Measurements from ENCODE around the gene FHOD3. TPM values are rescaled to one million over a fixed set of nuclear protein-coding genes. Genes with fewer than 3 reads are reported as not detected.

Gene FHOD3
- total RNA-seq, 2 experiments from 2014 or later = not detected

- CTCF ChIA-PET = no interaction called here
- H3K4me3 Mint-ChIP-seq = no peak overlapping the region
- intact Hi-C loops (cut with micrococcal nuclease) = no loop called here
These were observed 30.9 kb downstream of the FHOD3 start for GRCh38 chr18:36328385-36328858.

DNA sequence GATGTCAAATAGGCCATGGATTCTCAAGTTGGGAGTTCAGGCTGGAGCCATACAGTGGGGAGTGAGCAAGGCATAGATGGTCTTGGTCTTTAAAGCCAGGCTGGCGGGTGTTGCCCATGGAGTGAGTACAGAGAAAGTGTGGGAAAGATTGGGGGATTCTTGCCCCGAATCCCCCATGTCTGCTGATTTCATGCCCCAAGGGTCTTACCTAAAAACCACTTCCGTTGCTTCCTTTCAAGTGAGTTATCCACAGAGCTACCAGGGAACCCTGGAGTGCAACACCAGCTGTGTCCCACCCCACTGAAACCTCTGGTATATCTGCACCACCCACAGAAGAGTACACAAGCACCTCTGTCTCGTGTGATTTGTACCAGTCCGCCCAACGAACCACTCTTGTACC, 31.4 kb downstream of the FHOD3 start:
- intact Hi-C loops (cut with micrococcal nuclease) = no loop called here
- Mint-ChIP-seq H3K36me3 (ENCODE audit: low read depth) (no peaks in the 10 kb centered on the region), H3K27me3 (ENCODE audit: low read depth) (peaks cover 23% of the 10 kb centered on the region), H3K4me1 (ENCODE audit: low read depth) (no peaks in the 10 kb centered on the region), H3K27ac (no peak overlapping the region), H3K4me3 (no peak overlapping the region), H3K9me3 (no peaks in the 10 kb centered on the region)
- no peak for DNase-seq
- CTCF ChIA-PET = no interaction called here

More at GRCh38 chr18:36328385-36328858, 30.9 kb downstream of the FHOD3 start:
- no peak for DNase-seq
- no peaks in the 10 kb centered on the region for H3K4me1 Mint-ChIP-seq (ENCODE audit: low read depth)
- peaks cover 26% of the 10 kb centered on the region for H3K27me3 Mint-ChIP-seq (ENCODE audit: low read depth)
- H3K9me3 Mint-ChIP-seq = no peaks in the 10 kb centered on the region
- H3K27ac Mint-ChIP-seq = no peak overlapping the region
- no peaks in the 10 kb centered on the region for H3K36me3 Mint-ChIP-seq (ENCODE audit: low read depth)

DNA sequence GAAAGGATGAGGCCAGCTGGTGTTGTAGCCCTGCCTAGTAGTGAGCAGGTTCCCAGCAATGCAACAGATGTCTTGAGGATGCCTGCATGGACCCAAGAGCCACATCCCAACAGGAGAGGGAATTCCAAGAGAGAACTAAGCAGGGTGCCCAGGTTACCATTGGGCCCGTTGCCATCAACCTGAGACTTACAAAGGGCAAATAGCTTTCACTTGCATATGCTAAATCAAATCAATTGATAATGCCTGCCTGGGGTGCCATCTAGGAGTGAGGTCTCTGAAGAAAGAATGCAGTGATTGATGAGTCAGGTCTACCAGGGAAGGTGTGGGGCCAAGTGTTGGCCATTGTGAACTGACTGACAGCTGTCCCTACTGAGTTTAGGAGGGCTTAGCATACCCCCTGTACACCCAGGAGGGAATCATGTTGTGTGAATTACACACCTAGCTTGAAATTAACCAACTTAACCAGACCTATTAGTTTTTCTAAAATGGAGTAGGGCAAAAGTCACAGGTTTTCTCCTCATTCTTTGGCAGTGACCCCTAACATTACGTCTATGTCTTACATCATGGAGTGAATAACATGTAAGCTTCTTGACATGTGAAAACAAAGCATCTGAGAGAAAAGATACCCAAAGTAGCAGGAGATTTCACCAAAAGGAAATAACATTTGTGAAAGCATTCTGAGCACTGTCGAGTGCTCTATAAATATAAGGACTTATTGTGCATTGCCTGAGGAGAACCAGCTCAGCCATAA, 32.3 kb downstream of the FHOD3 start:
- intact Hi-C loops (cut with micrococcal nuclease) = no loop called here
- Mint-ChIP-seq H3K36me3 (ENCODE audit: low read depth) (no peaks in the 10 kb centered on the region), H3K4me1 (ENCODE audit: low read depth) (no peaks in the 10 kb centered on the region), H3K27ac (no peak overlapping the region), H3K9me3 (no peaks in the 10 kb centered on the region), H3K27me3 (ENCODE audit: low read depth) (peaks cover 21% of the 10 kb centered on the region), H3K4me3 (no peak overlapping the region)
- CTCF ChIA-PET = no interaction called here
- no peak for DNase-seq

DNA sequence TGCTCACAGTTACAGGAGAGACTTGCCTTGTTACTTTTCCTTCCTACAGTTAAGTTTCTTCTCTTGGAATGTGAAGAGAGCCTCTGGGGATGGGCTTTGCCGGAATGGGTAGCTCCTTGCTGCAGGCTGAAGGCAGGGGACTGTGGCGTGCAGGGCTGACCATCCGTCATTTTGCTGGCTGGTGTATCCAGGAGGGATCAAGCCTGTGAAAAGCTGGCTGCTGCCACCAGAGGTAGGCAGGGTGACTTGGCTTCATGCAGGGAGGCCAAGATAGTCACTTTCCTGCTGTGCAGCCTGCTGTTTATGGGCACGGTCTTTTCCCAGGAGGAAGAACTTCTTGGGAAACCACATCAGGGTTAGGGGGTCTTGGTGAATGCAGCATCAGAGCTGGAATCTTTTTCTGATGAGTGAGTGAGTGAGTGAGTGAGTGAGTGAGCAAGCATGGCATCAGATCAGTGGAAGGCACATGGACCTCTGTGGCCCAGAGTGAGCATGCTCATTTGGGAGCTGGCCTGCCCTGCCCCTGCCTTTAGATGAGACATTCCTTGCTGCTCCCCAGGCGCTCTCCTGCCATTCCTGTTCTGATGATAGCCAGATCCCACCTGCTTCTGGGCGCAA, 33.0 kb downstream of the FHOD3 start:
- H3K27ac Mint-ChIP-seq = no peak overlapping the region
- no peaks in the 10 kb centered on the region for H3K36me3 Mint-ChIP-seq (ENCODE audit: low read depth)
- intact Hi-C loops (cut with micrococcal nuclease) = no loop called here
- peaks cover 19% of the 10 kb centered on the region for H3K27me3 Mint-ChIP-seq (ENCODE audit: low read depth)
- H3K4me1 Mint-ChIP-seq (ENCODE audit: low read depth) = no peaks in the 10 kb centered on the region
- no peaks in the 10 kb centered on the region for H3K9me3 Mint-ChIP-seq
- CTCF ChIA-PET = no interaction called here
- no peak for DNase-seq
- no peak overlapping the region for H3K4me3 Mint-ChIP-seq

GRCh38 chr18:36331521-36331971, 34.0 kb downstream of the FHOD3 start:
- CTCF ChIA-PET = no interaction called here
- intact Hi-C loops (cut with micrococcal nuclease) = no loop called here
- no peaks in the 10 kb centered on the region for H3K4me1 Mint-ChIP-seq (ENCODE audit: low read depth)
- H3K27ac Mint-ChIP-seq = no peak overlapping the region
- no peak overlapping the region for H3K4me3 Mint-ChIP-seq
- no peaks in the 10 kb centered on the region for H3K9me3 Mint-ChIP-seq
- DNase-seq = no peak
- peaks cover 17% of the 10 kb centered on the region for H3K27me3 Mint-ChIP-seq (ENCODE audit: low read depth)
- H3K36me3 Mint-ChIP-seq (ENCODE audit: low read depth) = no peaks in the 10 kb centered on the region

GRCh38 chr18:36333414-36333813, 35.9 kb downstream of the FHOD3 start:
- DNase-seq = no peak
- no peaks in the 10 kb centered on the region for H3K4me1 Mint-ChIP-seq (ENCODE audit: low read depth)
- H3K4me3 Mint-ChIP-seq = no peak overlapping the region
- H3K36me3 Mint-ChIP-seq (ENCODE audit: low read depth) = no peaks in the 10 kb centered on the region
- CTCF ChIA-PET = no interaction called here
- intact Hi-C loops (cut with micrococcal nuclease) = no loop called here
- peaks cover 12% of the 10 kb centered on the region for H3K27me3 Mint-ChIP-seq (ENCODE audit: low read depth)
- H3K27ac Mint-ChIP-seq = no peak overlapping the region
- no peaks in the 10 kb centered on the region for H3K9me3 Mint-ChIP-seq

GRCh38 chr18:36334798-36335197, 37.3 kb downstream of the FHOD3 start:
- CTCF ChIA-PET = interaction anchor here (0.6 kb wide), 1 partner anchor 668 kb away, joined by 5 read pairs; no protein-coding TSS in a partner anchor
- no peak overlapping the region for H3K27ac Mint-ChIP-seq
- no peaks in the 10 kb centered on the region for H3K9me3 Mint-ChIP-seq
- intact Hi-C loops (cut with micrococcal nuclease) = no loop called here
- peaks cover 4% of the 10 kb centered on the region for H3K27me3 Mint-ChIP-seq (ENCODE audit: low read depth)
- H3K36me3 Mint-ChIP-seq (ENCODE audit: low read depth) = no peaks in the 10 kb centered on the region
- no peak overlapping the region for H3K4me3 Mint-ChIP-seq
- no peak for DNase-seq
- H3K4me1 Mint-ChIP-seq (ENCODE audit: low read depth) = no peaks in the 10 kb centered on the region

- CTCF ChIA-PET = interaction anchor here (0.6 kb wide), 1 partner anchor 669 kb away, joined by 5 read pairs; no protein-coding TSS in a partner anchor
- DNase-seq = no peak
- Mint-ChIP-seq H3K27ac (no peak overlapping the region), H3K4me1 (ENCODE audit: low read depth) (no peaks in the 10 kb centered on the region), H3K36me3 (ENCODE audit: low read depth) (no peaks in the 10 kb centered on the region), H3K4me3 (no peak overlapping the region), H3K9me3 (no peaks in the 10 kb centered on the region), H3K27me3 (ENCODE audit: low read depth) (peaks cover 3% of the 10 kb centered on the region)
- intact Hi-C loops (cut with micrococcal nuclease) = no loop called here
These were observed 38.2 kb downstream of the FHOD3 start for GRCh38 chr18:36335476-36336279.

GRCh38 chr18:36337679-36338402, 40.3 kb downstream of the FHOD3 start:
- Mint-ChIP-seq H3K27ac (no peak overlapping the region), H3K9me3 (no peaks in the 10 kb centered on the region), H3K4me3 (no peak overlapping the region), H3K36me3 (ENCODE audit: low read depth) (no peaks in the 10 kb centered on the region), H3K4me1 (ENCODE audit: low read depth) (no peaks in the 10 kb centered on the region), H3K27me3 (ENCODE audit: low read depth) (peaks cover 5% of the 10 kb centered on the region)
- no peak for DNase-seq
- CTCF ChIA-PET = no interaction called here
- intact Hi-C loops (cut with micrococcal nuclease) = no loop called here

DNA sequence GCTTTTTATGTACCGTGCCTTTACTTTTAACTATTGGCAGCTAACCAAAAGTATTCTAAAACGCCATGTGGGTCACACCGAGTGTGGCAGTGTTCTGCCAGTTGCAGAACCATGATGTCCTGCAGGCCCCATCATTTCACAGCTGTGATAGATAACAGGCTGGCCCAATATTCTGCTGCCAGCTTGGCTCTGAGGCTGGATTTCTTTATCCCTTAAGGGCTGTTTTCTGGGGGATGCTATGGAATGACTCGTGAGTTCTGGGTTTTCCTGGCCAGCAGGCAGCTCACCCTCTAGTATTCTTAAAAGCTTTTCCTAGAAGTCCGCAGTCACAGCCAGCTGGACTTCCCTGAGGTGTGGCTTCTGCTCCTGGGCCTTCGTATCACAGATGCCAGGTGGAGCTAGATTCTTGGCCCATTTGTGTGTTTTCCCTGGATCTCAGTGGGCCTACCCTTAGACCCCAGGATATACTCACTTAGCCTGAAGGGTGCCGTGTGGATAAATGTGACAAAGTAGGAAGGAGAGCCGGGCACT, 41.0 kb downstream of the FHOD3 start:
- DNase-seq = no peak
- no peaks in the 10 kb centered on the region for H3K4me1 Mint-ChIP-seq (ENCODE audit: low read depth)
- intact Hi-C loops (cut with micrococcal nuclease) = no loop called here

DNA sequence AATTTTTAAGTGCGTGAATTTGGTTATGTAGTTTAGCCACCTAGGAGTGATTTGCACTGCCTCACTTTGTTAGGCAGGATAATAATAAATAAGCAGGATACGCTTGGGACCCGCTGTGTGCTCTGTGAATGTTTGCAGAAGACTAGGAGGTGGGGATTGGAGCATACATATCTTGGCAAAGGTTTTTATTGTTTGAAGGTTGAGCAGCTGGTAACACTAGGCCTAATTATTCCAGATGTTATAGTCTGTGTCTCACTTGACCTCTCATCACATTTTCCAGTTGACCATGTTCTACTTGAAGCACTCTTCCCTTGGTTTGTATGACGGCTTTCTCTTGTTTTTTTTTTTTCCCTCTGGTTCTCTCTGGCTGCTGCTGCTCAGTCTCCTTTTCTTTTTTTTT, 42.7 kb downstream of the FHOD3 start:
- Mint-ChIP-seq H3K27ac (no peak overlapping the region), H3K36me3 (ENCODE audit: low read depth) (no peaks in the 10 kb centered on the region), H3K4me1 (ENCODE audit: low read depth) (no peaks in the 10 kb centered on the region), H3K4me3 (no peak overlapping the region), H3K9me3 (no peaks in the 10 kb centered on the region), H3K27me3 (ENCODE audit: low read depth) (peaks cover 5% of the 10 kb centered on the region)
- CTCF ChIA-PET = interaction anchor here (1.4 kb wide), 1 partner anchor 83 kb away, joined by 3 read pairs; no protein-coding TSS in a partner anchor
- no peak for DNase-seq
- intact Hi-C loops (cut with micrococcal nuclease) = no loop called here

More for the DNA sequence above, 41.0 kb downstream of the FHOD3 start:
- Mint-ChIP-seq H3K27me3 (ENCODE audit: low read depth) (peaks cover 5% of the 10 kb centered on the region), H3K36me3 (ENCODE audit: low read depth) (no peaks in the 10 kb centered on the region), H3K9me3 (no peaks in the 10 kb centered on the region), H3K27ac (no peak overlapping the region), H3K4me3 (no peak overlapping the region)
- CTCF ChIA-PET = no interaction called here

GRCh38 chr18:36341944-36342343, 44.4 kb downstream of the FHOD3 start:
- intact Hi-C loops (cut with micrococcal nuclease) = no loop called here

More at GRCh38 chr18:36341944-36342343, 44.4 kb downstream of the FHOD3 start:
- no peak for DNase-seq
- Mint-ChIP-seq H3K27ac (no peak overlapping the region), H3K4me1 (ENCODE audit: low read depth) (no peaks in the 10 kb centered on the region), H3K27me3 (ENCODE audit: low read depth) (peaks cover 13% of the 10 kb centered on the region), H3K4me3 (no peak overlapping the region), H3K36me3 (ENCODE audit: low read depth) (no peaks in the 10 kb centered on the region), H3K9me3 (no peaks in the 10 kb centered on the region)
- CTCF ChIA-PET = no interaction called here

Data from activated naive CD4-positive, alpha-beta T cell treated with anti-CD3 and anti-CD28 coated beads for 36 hours (primary cell).